Heart right ventricle (tissue), 16 donors: ENCODE measurements around the gene APLF. TPM values are rescaled to one million over a fixed set of nuclear protein-coding genes. Genes with fewer than 3 reads are reported as not detected.
"Not testable (repeated sequence)": the region's sequence is repeated elsewhere in the genome, so short reads cannot be mapped to it uniquely, and the experiment has no call there.

Experiments
- ATAC-seq, 8 donors: fragments of 200-7000 bp; cut with Tn5 transposase; one replicate each; pipeline ENCODE4 v1.9.1; 2020; ENCODE audit warnings: mild to moderate bottlenecking in 8 of 8, moderate library complexity in 8 of 8, moderate number of reproducible peaks in 1 of 8
- DNase-seq, 2 donors: peaks; one replicate each; pipeline ENCODE4 v3.0.0-alpha.2; 2020
- H3K27ac ChIP-seq, 10 donors: fragments of 200-600 bp; sonication (generic) in 2 of 10; one replicate each; pipeline versions ENCODE4 v1.5.0 to v1.8.0; 2020 to 2022; ENCODE audit warnings: mild to moderate bottlenecking in 3 of 10
- H3K27me3 ChIP-seq, 7 donors: fragments of 200-600 bp; one replicate each; pipeline ENCODE4 v1.8.0; 2021 to 2022; ENCODE audit warnings: mild to moderate bottlenecking in 2 of 7
- H3K36me3 ChIP-seq, 9 donors: fragments of 200-600 bp; sonication (generic) in 1 of 9; one replicate each; pipeline versions ENCODE4 v1.5.0 to v1.8.0; 2020 to 2022; ENCODE audit warnings: mild to moderate bottlenecking in 2 of 9
- H3K4me1 ChIP-seq, 9 donors: fragments of 200-600 bp; sonication (generic) in 1 of 9; one replicate each; pipeline versions ENCODE4 v1.5.0 to v1.8.0; 2020 to 2022; ENCODE audit warnings: mild to moderate bottlenecking in 4 of 9
- H3K4me3 ChIP-seq, 10 donors: fragments of 200-600 bp; sonication (generic) in 2 of 10; one replicate each; pipeline versions ENCODE4 v1.5.0 to v1.8.0; 2020 to 2022; ENCODE audit warnings: mild to moderate bottlenecking in 7 of 10, moderate library complexity in 2 of 10
- H3K9me3 ChIP-seq, 11 donors: fragments of 200-600 bp in 10 of 11; sonication (generic) in 2 of 11; one replicate each; pipeline versions ENCODE4 v1.5.0 to v1.8.0; 2013 to 2022; ENCODE audit warnings: mild to moderate bottlenecking in 2 of 11, control low read depth in 1 of 11, moderate library complexity in 1 of 11
- WGBS, 2 donors: extraction: QIAGEN DNeasy Blood & Tissue Kit; methylation state at CpG; one replicate each; pipeline ENCODE4 v1.1.7; 2013; ENCODE audit warnings: inconsistent platforms in 1 of 2; 5-methylcytosine and 5-hydroxymethylcytosine counted together
- intact Hi-C, 10 donors: fragments of 100-400 bp; cut with DNase I; formaldehyde crosslinking; loops; one replicate each; pipeline versions ENCODE4 v1.11.1 to v1.14.2; 2022
- polyA plus RNA-seq, 2 donors: library from polyadenylated mRNA; stranded (reverse); fragments of 200-250 nt; gene quantifications; one replicate each; pipeline ENCODE4 v1.2.3, GENCODE V29; 2013
- total RNA-seq, 10 donors: library from RNA; stranded (reverse); fragmentation: NEBNext Ultra II Directional in 3 of 10; extraction: Animal tissue kit (Norgen Biotek cat#: 25700) in 3 of 10; gene quantifications; one replicate each; pipeline versions ENCODE4 v1.2.1 to v1.2.4, GENCODE V29; 2021 to 2023
- TF ChIP-seq, protein P1 (sequence below), 9 donors: fragments of 200-600 bp; sonication (generic) in 2 of 9; IDR thresholded peaks; one replicate each; pipeline versions ENCODE4 v1.5.0 to v1.8.0; 2021 to 2022; ENCODE audit warnings: antibody characterized with exemption in 9 of 9, mild to moderate bottlenecking in 5 of 9, moderate library complexity in 1 of 9
- donor health status: Arrhythmogenic right ventricular cardiomyopathy.
- donor health status: ischemic (EF 13 %, LVEDD 7.1; RV severe dilation, severe dysfunction).
- donor health status: healthy with polysubstance abuse.
- donor health status: DM: no; HTN: yes; CAD: no.
- donor health status: DM: no; HTN: no; CAD: no.
- donor health status: ischemic (EF 25% LVEDD 6.9; RV normal size, moderate dysfunction).
- donor health status: ischemic (EF 25% LVEDD 5.7; RV mildly dilated, moderate dysfunction).
- donor health status: healthy.
- donor health status: DM: yes; HTN: yes; CAD: no.
- donor health status: Ischemic cardiomyopathy.
- donor health status: ischemic (EF 35%, LVEDD 5.7; RV mildly dilated, moderate dysfunction).
- donor health status: nonischemic (EF 11% LVEDD 7.7; RV severe dilation, severe dysfunction).
- donor health status: DM: yes; HTN: yes; CAD: no.
- donor health status: PGD.
- donor health status: ischemic (EF 29% LVEDD 5.4; RV normal size, mild dysfunction).
- donor health status: nonischemic (EF 23%, LVEDD 6.1; RV moderate dilation, normal function).

APLF gene
- total and polyA plus RNA-seq, 12 donors = 0.38 to 6.5 (median 4.9) TPM

DNA sequence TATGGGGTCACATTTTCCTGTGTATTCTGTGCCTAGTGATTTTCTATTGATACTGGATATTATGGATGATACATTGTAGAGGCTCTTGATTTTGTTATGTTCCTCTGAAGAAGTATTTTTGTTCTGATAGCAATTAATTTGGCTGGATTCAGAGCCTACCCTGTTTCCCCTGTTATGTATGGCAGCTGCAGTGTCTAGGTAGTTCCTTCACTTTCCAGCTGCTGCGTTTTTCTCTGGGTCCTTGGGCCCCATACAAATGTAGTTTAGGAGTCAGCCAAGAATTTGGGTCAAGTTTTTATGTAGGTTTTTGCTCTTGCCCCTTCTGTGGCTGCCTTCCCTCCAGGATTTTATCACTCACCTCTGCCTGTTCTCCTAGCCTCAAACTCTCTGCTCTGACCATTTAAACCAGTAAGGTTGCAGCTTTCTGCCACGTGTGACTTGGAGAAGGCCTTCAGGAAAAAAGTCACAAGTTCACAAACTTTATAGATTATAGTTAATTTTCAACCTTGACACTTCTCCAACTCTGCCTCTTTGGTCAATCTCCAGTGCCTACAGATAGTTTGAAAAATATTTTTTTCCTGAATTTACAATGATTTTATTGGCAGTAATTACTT lies 47.0 kb downstream of the APLF start:
- ATAC-seq (no peak), DNase-seq (no peak)
- TF ChIP-seq, protein P1, sequence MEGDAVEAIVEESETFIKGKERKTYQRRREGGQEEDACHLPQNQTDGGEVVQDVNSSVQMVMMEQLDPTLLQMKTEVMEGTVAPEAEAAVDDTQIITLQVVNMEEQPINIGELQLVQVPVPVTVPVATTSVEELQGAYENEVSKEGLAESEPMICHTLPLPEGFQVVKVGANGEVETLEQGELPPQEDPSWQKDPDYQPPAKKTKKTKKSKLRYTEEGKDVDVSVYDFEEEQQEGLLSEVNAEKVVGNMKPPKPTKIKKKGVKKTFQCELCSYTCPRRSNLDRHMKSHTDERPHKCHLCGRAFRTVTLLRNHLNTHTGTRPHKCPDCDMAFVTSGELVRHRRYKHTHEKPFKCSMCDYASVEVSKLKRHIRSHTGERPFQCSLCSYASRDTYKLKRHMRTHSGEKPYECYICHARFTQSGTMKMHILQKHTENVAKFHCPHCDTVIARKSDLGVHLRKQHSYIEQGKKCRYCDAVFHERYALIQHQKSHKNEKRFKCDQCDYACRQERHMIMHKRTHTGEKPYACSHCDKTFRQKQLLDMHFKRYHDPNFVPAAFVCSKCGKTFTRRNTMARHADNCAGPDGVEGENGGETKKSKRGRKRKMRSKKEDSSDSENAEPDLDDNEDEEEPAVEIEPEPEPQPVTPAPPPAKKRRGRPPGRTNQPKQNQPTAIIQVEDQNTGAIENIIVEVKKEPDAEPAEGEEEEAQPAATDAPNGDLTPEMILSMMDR (IDR thresholded peaks at IDR 0.05) = no peak
- Histone ChIP-seq H3K27me3 (no peaks in the 10 kb centered on the region), H3K27ac (no peak overlapping the region), H3K9me3 (peaks cover 0 to 12% (median 0%) of the 10 kb centered on the region in 11 donors), H3K36me3 (no peaks in the 10 kb centered on the region), H3K4me1 (peaks cover 0 to 5% (median 0%) of the 10 kb centered on the region in 9 donors), H3K4me3 (no peak overlapping the region)
- 70 to 74% methylated on average over 2 of the region's 2 CpGs for WGBS, 2 donors
- intact Hi-C loops = no loop called here

DNA sequence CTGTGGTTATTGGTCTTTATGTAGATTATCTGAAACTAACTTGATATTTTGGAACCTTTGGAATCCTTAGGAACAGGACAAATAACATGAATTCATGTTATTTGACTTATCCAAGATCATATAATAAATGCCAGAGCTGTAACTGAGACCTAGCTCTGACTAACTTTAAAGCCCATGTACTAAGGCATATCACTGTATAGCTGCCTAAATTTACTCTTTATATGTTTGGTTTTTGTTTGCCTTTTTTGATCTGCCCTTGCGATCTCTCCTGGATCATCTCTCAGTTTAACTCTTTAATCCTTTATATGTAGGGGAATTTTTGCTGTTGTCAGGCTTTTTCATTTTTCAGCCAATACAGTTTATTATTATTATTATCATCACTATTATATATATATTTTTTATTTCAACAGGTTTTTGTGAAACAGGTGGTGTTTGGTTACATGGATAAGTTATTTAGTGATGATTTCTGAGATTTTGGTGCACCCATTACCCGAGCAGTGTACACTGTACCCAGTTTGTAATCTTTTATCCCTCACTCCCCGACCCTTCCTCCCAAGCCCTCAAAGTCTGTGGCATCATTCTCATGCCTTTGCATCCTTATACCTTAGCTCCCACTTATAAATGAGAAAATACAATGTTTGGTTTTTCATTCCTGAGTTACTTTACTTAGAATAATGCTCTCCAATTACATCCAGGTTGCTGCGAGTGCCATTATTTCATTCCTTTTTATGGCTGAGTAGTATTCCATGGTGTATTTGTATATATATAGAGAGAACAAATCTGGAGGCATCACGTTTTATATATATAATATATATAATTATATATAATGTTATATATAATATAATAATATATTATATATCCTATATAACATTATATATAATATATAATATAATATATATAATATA lies 48.9 kb downstream of the APLF start:
- Histone ChIP-seq H3K27ac (no peak overlapping the region), H3K27me3 (no peaks in the 10 kb centered on the region), H3K36me3 (no peaks in the 10 kb centered on the region), H3K4me1 (peaks cover 0 to 5% (median 0%) of the 10 kb centered on the region in 9 donors), H3K4me3 (no peak overlapping the region), H3K9me3 (peaks cover 0 to 12% (median 0%) of the 10 kb centered on the region in 11 donors)
- WGBS, 2 donors = 84 to 90% methylated on average over 5 of the region's 5 CpGs
- no peak for ATAC-seq
- DNase-seq = no peak
- TF ChIP-seq, protein P1 (IDR thresholded peaks at IDR 0.05) = no peak
- intact Hi-C loops = no loop called here

DNA sequence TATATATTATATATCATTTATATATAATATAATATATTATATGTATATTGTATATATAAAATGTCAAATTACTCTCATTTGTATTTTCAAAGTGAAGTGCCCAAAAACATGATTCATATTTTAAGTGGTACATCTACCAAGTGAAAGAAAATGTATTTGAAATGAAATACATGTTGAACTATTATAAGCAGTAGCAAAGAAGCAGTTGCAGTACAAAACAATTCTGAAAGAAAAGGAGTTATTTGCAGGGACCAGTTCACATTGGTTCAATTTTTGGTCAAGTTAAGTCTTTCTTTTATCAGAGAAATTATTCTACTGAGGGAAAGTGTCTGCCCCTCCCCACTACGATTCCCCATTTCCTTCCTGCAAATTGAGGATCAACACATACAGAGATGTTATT lies 51.9 kb downstream of the APLF start:
- Histone ChIP-seq H3K27me3 (no peaks in the 10 kb centered on the region), H3K27ac (no peak overlapping the region), H3K9me3 (peaks cover 0 to 4% (median 0%) of the 10 kb centered on the region in 11 donors), H3K4me1 (no peaks in the 10 kb centered on the region), H3K4me3 (no peak overlapping the region), H3K36me3 (no peaks in the 10 kb centered on the region)
- TF ChIP-seq, protein P1 (IDR thresholded peaks at IDR 0.05) = no peak
- intact Hi-C loops = no loop called here
- 62 to 79% methylated on average over 1 of the region's 1 CpG for WGBS, 2 donors
- DNase-seq (no peak), ATAC-seq (no peak)

DNA sequence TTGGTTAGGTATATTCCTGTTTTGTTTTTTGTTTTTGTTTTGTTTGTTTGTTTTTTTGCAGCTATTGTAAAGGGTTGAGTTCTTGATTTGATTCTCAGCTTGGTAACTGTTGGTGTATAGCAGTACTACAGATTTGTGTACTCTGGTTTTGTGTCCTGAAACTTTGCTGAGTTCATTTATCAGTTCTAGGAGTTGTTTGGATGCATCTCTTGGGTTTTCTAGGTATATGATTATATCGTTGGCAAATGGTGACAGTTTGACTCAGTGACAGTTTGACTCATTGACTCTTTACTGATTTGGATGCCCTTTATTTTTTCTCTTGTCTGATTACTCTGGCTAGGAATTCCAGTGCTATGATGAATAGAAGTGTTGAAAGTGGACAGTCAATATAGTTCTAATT lies 53.7 kb downstream of the APLF start:
- Histone ChIP-seq H3K36me3 (peaks cover 0 to 4% (median 0%) of the 10 kb centered on the region in 9 donors), H3K4me3 (no peak overlapping the region), H3K4me1 (no peaks in the 10 kb centered on the region), H3K27ac (no peak overlapping the region), H3K27me3 (no peaks in the 10 kb centered on the region), H3K9me3 (no peaks in the 10 kb centered on the region)
- DNase-seq = no peak
- intact Hi-C loops = no loop called here
- TF ChIP-seq, protein P1 (IDR thresholded peaks at IDR 0.05) = no peak
- no peak for ATAC-seq
- WGBS, 2 donors = 80 to 81% methylated on average over 1 of the region's 1 CpG

DNA sequence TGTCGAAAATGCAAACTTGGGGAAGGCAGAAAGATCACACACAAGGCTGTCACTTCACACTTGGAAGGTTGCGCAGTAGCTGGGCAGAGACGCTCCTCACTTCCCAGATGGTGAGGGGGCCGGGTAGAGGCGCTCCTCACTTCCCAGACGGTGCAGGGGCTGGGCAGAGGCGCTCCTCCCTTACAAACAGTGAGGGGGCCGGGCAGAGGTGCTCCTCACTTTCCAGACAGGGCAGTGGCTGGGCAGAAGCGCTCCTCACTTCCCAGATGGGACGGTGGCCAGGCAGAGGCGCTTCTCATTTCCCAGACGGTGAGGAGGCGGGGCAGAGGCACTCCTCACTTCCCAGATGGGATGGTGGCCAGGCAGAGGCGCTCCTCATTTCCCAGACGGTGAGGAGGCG lies 59.6 kb downstream of the APLF start:
- DNase-seq, H3K4me3 ChIP-seq, H3K4me1 ChIP-seq, intact Hi-C loops, H3K9me3 ChIP-seq, H3K27ac ChIP-seq, H3K27me3 ChIP-seq, ATAC-seq: not testable (repeated sequence)
- 93 to 95% methylated on average over 16 of the region's 16 CpGs for WGBS, 2 donors
- peaks cover 0 to 16% (median 0%) of the 10 kb centered on the region in 9 donors for H3K36me3 ChIP-seq

DNA sequence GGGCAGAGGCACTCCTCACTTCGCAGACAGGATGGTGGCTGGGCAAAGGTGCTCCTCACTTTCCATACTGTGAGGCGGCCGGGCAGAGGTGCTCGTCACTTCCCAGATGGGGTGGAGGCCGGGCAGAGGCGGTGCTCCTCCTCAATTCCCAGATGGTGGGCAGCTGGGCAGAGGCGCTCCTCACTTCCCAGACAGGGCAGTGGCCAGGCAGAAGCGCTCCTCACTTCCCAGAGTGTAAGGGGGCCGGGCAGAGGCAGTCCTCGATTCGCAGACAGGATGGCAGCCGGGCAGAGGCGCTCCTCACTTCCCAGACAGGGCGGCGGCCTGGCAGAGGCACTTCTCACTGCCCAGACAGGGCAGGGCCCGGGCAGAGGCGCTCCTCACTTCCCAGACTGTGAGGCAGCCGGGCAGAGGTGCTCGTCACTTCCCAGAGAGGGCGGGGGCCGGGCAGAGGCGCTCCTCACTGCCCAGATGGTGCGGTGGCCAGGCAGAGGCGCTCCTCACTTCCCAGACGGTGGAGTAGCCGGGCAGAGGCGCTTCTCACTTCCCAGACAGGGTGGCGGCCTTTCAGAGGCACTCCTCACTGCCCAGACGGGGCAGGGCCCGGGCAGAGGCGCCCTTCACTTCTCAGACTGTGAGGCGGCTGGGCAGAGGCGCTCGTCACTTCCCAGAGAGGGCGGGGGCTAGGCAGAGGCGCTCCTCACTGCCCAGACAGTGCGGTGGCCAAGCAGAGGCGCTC lies 60.1 kb downstream of the APLF start:
- H3K4me1 ChIP-seq, H3K27me3 ChIP-seq, ATAC-seq, H3K9me3 ChIP-seq, H3K4me3 ChIP-seq, H3K27ac ChIP-seq, DNase-seq, intact Hi-C loops: not testable (repeated sequence)
- H3K36me3 ChIP-seq = peaks cover 0 to 16% (median 0%) of the 10 kb centered on the region in 9 donors
- 97 to 98% methylated on average over 37 to 38 of the region's 38 CpGs for WGBS, 2 donors

DNA sequence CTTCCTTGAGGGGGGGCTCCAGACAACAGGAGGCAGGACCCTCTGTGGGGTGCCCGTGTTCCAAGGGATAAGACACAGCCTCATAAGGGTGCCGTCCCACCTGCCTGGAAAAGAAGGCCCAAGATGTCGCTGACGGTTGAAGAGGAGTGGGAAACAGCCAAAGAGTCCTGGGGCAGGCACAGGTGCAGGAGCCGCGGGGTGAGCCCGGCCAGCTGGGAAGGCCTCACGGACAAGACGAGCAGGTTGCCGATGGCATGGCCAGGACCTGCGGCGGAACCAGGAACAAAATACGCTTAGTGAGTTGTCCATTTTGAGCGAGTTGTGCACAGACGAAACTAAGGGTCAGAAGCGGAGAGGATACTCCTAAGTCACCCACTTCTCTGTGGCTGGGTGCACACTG lies 61.8 kb downstream of the APLF start:
- H3K9me3 ChIP-seq, H3K4me3 ChIP-seq, DNase-seq, ATAC-seq, intact Hi-C loops, H3K27ac ChIP-seq, H3K27me3 ChIP-seq, H3K4me1 ChIP-seq: not testable (repeated sequence)
- WGBS, 2 donors = 97% methylated on average over 15 to 16 of the region's 16 CpGs
- peaks cover 0 to 16% (median 0%) of the 10 kb centered on the region in 9 donors for H3K36me3 ChIP-seq
